Measurements from ENCODE around the gene ZBTB8B.
"Not testable (repeated sequence)": the region's sequence is repeated elsewhere in the genome, so short reads cannot be mapped to it uniquely, and the experiment has no call there.

ZBTB8B gene

DNA sequence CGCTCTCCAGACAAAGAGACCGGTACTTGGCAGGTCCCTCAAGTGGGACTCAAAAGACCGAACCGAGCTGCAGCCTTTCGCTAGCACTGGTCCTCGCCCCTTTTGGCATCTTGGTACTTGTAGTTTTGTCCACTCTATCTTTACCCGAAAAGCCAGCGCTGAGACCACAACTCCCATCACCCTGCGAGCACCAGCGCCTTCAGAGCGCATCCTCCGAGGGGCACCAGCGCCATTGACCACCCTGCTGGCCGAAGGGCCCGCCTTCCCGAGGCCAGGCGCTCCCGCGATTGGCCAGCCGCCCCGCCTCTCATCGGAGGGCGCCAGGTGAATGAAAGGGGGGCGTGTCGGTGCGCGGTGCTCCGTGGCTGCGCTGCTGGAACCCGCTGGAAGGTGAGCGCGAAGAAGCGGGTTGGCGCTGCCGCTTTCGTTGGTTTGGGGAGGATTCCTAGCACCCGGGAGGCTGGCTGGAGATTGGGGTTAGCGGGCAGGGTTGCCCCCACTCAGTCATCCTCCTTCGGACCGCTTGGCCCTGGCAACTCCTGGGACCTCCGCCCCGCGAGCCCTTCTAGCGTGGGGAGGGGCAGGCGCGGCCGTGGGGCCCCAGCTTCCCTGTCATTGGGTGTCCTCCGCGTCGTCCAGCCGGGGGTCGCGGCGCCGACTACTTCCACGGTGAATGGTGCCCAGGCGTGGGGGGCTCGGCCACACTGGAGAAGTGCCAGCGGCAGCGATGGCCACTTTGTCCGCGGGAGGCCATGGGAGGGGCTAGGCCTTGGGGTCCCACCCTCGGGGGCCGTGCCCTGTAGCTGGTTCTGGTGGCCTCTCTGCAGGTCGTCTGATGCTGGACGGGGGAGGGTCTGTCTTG, at the start of gene ZBTB8B:
TSS of gene ZBTB8B (plus strand) at position 357 of the 862 bp plus-strand sequence. CDS start 5,553 bp downstream, outside the sequence.
- DNase-seq (ENCODE audit: low read depth) = peak; percentile 63
- H3K4me3 ChIP-seq (ENCODE audit: low read length) = peak within 1 kb of the TSS; percentile 48
- TF ChIP-seq, protein P1, sequence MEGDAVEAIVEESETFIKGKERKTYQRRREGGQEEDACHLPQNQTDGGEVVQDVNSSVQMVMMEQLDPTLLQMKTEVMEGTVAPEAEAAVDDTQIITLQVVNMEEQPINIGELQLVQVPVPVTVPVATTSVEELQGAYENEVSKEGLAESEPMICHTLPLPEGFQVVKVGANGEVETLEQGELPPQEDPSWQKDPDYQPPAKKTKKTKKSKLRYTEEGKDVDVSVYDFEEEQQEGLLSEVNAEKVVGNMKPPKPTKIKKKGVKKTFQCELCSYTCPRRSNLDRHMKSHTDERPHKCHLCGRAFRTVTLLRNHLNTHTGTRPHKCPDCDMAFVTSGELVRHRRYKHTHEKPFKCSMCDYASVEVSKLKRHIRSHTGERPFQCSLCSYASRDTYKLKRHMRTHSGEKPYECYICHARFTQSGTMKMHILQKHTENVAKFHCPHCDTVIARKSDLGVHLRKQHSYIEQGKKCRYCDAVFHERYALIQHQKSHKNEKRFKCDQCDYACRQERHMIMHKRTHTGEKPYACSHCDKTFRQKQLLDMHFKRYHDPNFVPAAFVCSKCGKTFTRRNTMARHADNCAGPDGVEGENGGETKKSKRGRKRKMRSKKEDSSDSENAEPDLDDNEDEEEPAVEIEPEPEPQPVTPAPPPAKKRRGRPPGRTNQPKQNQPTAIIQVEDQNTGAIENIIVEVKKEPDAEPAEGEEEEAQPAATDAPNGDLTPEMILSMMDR (IDR thresholded peaks at IDR 0.05; ENCODE audit: insufficient read depth, low read depth, low read length, missing control alignments) = no peak

DNA sequence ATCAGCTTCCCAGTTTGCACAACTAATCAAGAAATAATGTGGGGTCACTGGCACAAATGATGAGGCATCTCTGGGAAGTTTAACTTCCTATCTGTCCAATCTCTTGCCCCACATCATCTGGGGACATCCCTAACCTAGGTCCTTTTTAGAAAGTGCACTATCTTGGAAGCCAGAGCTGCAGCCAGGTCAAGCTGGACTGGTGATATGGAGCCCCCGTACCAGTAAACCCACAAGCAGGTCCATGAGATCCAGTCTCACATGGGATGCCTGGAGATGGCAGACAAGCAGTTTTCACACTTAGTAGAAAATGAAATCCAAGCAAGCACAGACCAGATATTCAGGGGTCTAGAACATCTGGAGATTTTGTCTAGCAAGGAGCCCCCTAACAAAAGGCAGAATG, 43.1 kb upstream of the ZBTB8B start:
- no peak overlapping the region for H3K4me3 ChIP-seq (ENCODE audit: low read length)
- TF ChIP-seq, protein P1 (IDR thresholded peaks at IDR 0.05; ENCODE audit: insufficient read depth, low read depth, low read length, missing control alignments) = no peak
- no peak for DNase-seq (ENCODE audit: low read depth)

DNA sequence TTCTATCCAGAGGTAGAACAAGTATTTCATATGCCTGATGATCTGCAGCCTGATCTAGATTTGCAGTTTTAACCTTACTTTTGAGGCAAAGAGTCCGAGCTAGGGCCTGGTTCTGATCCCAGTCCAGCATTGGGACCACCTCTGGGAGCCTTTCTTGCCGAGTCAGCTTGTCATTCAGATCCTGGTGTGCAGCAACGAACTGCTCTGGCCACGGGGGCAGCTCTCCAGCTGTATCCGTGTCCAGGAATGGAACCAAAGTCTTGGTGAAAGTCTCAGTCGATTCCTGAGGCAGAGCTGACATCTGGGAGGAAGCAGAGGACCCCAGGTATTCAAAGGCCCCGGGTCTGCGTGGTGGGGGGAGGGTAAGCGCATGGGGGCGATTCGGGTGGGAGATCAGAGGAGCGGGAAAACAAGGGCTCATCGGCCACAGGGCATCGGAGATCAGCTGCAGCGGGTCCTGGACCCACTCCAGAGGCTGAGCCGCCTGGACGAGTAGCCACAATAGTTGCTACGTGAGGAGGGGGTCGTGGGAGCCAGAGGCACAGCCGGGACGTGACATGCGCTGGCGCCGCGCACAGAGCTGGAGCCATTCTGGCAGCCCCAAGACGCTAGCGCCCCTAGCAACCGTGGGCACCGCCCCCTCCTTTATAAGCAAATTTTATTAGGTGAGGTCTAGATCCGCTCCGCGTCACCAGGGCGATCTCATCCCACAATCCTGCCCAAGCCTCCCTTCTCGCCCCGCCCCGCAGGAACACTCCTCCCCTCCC, 38.2 kb upstream of the ZBTB8B start:
- DNase-seq (ENCODE audit: low read depth) = peak; percentile 36
- TF ChIP-seq, protein P1 (IDR thresholded peaks at IDR 0.05; ENCODE audit: insufficient read depth, low read depth, low read length, missing control alignments) = no peak
- peak overlapping the region; percentile 9 for H3K4me3 ChIP-seq (ENCODE audit: low read length)

DNA sequence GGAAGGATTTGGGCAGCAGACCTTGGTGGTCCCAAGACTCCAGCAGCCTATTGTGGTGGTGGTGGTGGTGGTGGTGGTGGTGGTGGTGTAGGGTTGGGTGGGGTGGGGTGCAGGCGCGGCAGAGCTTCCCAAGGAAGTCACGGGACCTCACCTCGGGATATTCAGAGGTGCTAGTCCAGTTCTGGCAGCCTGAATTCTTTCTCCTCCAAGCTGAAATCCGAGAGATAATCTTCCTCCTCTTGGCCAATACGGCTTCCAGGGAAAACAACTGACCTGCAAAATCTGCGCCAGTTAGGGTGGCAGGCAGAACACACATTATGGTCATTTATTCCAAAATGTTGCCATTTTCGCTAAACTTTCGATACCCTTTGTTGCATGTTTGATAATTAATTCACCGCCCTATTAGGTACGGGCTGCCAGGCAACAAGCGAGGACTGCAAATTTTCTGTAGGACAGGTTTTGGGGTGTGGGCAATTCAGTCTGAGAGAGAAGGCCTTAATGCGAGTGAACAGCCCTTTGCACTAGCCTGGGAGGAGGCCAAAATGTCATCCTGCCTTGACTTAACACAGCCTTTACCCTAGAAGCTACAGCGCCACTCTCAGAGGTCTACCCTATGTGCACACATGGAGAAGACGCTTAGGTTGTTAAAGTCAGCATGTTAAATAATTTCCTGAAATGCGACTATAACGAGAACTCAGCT, 37.5 kb upstream of the ZBTB8B start:
- TF ChIP-seq, protein P1 (IDR thresholded peaks at IDR 0.05; ENCODE audit: insufficient read depth, low read depth, low read length, missing control alignments) = no peak
- no peak overlapping the region for H3K4me3 ChIP-seq (ENCODE audit: low read length)
- DNase-seq (ENCODE audit: low read depth) = no peak

DNA sequence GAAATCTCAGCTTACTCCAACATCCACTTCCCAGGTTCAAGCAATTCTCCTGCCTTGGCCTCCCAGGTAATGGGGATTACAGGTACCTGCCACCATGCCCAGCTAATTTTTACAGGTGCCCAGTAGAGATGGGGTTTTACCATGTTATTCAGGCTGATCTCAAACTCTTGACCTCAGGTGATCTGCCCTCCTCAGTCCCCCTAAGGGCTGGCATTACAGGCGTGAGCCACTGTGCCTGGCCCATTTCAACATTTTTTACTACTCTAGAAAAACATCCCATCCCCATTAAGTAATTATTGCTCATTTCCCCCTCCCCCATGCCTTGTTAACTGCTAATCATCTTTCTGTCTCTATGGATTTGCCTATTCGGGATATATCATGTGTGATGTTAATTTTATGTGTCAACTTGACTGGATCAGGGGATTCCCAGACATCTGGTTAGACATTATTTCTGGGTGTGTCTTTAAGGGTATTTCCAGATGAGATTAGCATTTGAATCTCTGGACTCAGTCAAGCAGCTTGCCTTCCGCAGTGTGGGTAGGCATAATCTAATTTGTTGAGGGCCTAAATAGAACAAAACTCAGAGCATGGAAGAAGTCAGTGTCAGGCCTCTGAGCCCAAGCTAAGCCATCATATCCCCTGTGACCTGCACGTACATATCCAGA, 33.0 kb upstream of the ZBTB8B start:
- H3K4me3 ChIP-seq (ENCODE audit: low read length) = no peak overlapping the region
- peak; percentile 30 for DNase-seq (ENCODE audit: low read depth)
- TF ChIP-seq, protein P1 (IDR thresholded peaks at IDR 0.05; ENCODE audit: insufficient read depth, low read depth, low read length, missing control alignments) = no peak

DNA sequence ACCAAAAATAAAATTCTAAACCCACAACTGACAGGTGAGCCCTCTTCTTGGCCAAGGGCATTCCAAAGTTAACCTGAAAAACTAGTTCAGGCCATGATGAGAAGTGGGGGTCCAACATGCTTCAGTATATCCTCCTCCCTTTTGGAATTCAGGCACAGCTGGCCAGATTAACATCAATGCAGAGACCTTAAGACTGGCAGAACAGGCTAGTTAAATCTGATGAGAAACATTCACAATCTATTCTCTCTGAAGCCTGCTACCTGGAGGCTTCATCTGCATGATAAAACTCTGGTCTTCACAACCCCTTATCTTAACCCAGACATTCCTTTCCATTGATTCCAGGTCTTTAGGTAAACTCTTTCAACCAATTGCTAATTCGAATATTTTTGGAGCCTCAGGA, 26.7 kb upstream of the ZBTB8B start:
- no peak overlapping the region for H3K4me3 ChIP-seq (ENCODE audit: low read length)
- TF ChIP-seq, protein P1 (IDR thresholded peaks at IDR 0.05; ENCODE audit: insufficient read depth, low read depth, low read length, missing control alignments) = no peak
- DNase-seq (ENCODE audit: low read depth) = no peak

DNA sequence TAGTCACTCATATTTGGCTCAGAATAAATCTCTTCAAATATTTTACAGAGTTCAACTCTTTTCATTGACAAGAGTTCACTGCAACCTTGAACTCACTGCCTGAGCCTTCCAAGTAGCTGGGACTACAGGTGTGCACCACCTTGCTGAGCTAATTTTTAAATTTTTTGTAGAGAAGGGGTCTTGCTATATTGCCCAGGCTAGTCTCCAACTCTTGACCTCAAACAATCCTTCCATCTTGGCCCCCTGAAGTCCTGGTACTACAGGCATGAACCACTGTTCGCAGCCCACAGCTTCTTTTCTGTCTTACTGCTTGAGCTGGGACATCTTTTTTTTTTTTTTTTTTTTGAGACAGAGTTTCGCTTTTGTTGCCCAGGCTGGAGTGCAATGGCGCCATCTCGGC, 26.1 kb upstream of the ZBTB8B start:
- not testable (repeated sequence) for DNase-seq (ENCODE audit: low read depth); H3K4me3 ChIP-seq (ENCODE audit: low read length)

DNA sequence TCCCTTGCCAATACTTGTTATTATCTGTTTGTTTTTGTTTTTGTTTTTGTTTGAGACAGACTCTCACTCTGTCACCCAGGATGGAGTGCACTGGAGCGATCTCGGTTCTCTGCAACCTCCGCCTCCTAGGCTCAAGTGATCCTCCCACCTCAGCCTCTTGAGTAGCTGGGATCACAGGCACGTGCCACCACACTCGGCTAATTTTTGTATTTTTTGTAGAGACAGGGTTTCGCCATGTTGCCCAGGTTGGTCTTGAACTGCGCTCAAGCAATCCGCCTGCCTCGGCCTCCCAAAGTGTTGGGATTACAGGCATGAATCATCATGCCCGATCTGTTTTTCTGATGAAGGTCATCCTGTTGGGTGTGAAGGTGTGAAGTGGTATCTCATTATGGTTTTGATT, 23.4 kb upstream of the ZBTB8B start:
- not testable (repeated sequence) for H3K4me3 ChIP-seq (ENCODE audit: low read length); DNase-seq (ENCODE audit: low read depth)

Data from epithelial cell of esophagus (primary cell).